GM19438 (cell line): ENCODE measurements around the gene KIF5C.
A peak's percentile ranks its signal among the peaks of the same experiment; 100 is the strongest.

Experiments
- ATAC-seq: cut with Tn5 transposase; IDR thresholded peaks from one replicate; pipeline ENCODE4 v1.9.1; 2021; ENCODE audit warnings: low read depth; ENCODE audit not compliant: unreplicated experiment

Gene KIF5C

DNA sequence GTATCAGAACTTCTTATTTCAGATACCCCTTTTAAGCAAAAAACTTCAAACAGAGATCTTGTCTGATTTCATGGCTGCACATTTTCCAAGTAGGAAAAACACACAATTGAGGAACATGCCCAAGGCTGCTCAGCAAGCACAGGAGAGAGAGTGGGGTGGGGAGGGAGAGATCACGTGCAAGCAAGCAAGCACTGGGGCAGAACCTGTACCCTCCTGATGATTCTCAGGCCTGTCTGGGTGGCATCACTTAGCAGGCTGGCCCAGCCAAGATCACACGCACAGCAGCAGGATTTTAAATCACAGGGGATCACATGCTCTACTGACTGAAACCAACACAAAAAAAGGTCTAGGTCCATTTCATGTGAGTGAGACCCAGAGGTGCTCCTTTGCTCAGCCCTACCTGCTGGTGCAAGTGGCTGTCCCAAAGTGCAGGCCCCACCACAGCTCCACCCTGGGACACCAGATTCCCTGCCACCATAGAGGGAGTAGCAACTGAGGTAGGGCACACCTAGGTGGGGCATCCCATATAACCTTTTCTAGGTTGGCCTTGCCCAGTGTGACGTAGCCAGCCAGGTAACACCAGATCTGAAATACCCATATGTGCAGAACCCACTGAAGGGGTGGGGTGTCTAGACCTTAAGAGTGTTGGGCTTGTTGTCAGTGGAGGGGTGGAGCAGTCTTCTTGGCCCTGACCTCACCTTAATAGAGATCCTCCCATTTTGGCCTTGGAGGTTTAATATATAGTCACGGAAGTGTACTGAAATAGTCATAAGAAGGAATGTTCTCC lies 161.7 kb downstream of the KIF5C start:
- no peak for ATAC-seq

DNA sequence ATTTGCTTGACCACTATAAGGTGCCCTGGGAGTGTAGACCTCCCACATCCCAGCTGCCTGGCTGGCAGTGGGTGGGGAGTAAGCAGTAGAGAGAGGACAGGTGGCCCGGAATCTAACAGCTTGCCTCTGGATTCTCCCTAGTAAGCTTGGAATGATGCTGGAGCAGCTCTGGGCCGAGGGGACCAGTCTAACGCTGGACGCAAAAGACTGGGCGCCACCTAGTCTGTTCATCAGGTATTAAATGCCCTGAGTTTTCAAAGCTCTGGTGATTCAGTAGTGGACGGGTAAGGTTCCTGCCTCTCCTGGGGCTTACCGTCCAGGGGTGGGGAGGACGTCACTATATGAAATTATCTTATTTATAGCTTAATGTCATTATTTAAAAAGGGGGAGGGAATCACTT lies 162.8 kb downstream of the KIF5C start:
- no peak for ATAC-seq

DNA sequence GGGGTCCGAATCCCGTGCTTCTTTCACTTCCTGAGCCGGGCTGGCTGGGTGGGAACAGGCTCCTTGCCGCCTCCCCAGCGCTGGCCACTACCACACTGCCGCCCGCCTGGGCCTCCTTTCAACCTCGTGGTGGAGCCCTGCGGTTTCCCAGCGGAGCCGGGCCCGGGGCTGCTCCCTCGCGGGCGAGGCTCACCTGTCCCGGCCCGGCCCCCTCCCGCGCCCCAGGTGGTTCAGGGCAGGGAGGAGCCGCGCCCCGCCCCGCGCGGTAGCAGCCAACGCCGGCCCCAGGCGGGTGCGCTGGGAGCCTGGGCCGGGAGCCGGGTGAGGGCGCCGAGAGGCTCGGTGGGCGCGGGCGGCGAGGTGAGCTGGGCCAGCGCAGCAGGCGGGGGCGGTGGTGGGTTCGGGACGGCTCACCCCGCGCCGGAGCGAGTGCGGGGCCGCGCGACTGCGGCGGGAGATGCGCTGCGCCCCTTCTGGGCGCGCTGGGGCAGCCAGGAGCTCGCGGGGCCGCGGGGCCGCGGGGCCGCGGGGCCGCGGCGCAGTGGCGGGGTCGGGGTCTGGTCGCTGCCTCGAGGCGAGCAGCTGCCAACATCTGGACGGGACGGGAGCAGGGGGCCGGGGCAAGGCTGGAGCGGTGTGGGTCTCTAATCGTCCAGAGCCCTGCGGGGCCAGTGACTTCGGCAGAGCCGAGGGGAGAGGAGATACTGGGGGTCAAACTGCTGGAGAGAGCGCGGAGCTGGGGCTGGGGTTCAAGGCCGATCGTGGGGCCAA lies 163.6 kb downstream of the KIF5C start, which contains the start of gene LYPD6B:
TSS of gene LYPD6B (plus strand) at position 258 of the 771 bp plus-strand sequence. CDS start 92,250 bp downstream, outside the sequence.
- ATAC-seq: peak; percentile 57

DNA sequence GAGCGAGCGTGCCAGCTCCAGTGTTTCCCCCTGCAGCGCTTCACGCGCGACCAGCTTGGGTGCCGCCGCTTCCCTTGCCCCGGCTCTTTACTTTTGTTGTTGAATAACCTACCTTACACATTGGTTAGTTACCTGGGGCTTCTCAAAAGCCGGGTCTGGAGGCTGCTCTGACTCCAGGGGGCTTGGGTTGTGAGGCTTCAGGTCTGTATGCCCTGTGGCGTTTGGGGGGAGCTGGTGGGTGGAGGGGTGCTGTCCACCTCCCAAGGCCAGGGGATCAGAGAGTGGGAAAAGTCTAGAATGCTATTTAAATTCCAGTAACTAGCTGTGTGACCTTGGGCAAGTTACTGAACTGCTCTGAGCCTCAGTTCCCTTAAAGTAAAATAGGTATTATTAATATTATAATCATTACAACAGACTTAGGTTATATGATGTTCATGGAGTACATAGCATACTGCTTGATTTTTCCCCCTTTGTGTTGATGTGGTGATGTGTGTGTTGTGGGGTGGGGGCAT lies 164.2 kb downstream of the KIF5C start:
- ATAC-seq: peak; percentile 2

DNA sequence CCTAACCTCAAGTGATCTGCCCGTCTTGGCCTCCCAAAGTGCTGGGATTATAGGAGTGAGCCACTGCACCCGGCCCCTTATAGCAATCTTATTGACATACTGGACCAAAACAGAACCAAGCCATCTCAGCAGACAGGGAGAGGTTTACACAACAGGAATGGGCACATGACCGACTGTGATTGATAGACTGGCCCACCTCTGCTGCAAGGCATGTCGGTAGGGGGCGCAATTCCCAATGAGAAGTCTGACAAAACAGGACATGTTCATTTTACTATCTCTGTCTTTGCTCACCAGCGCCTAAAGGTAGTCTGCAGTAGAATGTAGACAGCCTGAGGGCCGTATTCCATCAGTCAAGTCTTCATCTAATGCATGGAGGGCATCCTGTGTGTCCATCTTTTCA lies 165.4 kb downstream of the KIF5C start:
- ATAC-seq: no peak

DNA sequence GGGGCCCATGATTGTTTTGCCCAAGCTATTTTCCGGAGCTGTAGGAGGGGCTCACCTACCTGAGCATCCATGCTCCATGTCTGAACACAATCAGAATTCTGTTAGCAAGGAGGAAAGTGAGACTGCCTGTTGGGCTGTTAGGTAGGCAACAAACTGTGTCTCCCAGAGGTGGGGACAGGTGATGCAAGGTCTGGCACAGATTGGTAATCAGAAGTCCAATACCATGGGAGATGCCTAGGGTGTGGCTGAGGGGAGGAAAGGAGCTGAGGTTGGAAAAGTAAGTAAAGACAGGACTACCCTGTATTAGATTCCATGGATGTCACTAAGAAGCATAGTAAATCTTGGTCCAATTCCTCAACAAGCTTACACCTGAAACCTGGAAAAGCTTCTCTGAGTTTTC lies 166.5 kb downstream of the KIF5C start:
- ATAC-seq: no peak

DNA sequence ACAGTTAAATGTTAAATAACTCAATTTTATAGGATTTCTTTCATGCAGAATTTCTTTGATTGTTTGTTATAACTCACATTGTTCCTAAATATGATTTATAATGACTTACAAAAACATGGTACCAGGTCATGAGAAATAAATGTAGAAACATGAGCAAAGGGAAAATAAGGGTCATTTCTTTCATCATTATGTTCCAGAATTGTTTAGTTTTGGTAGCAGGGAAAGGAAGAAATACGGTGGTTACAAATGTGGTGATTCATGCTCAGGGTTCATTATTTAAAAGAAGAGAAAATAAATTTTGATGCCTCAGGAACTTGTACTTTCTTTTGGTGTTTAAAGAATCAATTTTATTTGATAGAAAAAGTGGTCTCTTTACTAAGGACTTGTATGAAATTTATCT lies 167.9 kb downstream of the KIF5C start:
- no peak for ATAC-seq

DNA sequence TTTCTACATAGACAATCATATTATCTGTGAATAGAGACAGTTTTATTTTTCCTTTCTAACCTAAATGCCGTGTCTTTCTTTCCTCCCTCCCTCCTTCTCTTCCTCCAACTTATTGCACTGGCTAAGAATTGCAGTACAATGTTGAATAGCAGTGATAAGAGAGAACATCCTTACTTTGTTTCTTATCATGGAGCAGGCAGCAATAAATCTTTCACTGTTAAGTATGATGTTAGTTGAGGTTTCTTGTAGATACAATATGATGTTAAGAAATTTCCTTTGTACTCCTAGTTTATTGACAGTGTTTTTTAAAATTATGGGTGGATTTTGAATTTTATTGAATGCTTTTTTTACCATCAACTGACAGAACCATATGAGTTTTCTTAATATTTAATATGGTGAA lies 169.5 kb downstream of the KIF5C start:
- no peak for ATAC-seq

DNA sequence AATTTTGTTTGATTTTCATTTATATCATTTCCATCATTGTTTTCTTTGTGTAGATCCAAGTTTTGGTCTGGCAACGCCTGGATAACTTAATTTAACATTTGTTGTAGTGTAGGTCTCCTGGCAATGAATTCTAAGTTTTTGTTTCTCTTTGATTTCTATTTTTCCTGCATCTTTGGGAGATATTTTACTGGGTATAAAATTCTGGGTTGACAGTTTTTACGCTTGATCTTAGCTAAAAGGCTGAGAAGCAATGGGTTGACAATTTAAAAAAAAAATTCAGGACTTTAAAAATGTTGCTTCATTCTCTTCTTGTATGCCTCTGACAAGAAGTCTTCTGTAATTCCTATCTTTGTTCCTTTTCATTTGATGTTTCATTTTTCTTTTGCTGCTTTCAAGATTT lies 172.1 kb downstream of the KIF5C start:
- ATAC-seq: no peak

DNA sequence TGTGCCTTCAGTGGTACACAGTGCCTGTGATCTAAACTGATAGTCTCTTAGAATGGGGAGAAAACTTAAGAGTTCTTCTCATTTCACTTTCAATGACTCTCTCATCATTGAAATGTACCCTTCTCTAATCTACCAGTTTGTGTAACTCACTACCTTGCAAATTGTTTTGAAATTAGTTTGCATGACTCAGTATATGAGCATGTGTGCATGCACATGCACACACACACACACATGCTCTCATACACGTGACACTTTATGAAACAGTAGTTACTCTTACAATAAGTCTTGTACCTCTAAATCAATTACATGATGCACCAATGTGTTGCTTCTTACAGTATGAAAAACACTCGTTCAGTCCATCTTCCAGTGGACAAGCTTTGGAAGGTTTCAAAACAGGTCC lies 174.1 kb downstream of the KIF5C start:
- no peak for ATAC-seq

DNA sequence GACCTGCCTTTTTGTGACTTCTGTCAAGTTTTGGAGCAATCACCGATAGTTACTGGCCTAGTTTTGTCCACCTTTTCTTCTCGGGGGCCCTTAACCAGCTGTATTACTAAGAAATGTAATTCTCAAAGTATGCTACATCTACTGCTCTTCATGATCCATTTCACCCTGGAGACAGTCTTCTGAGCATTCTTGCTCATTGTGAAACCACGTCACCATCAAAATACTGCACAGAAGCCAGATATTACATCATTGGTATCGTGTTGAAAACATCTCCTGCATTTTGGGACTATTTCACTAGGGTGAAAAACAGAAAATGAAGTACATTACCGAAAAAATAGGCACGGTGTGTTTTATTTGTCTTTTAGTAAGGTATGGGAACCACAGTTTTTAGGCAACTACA lies 175.2 kb downstream of the KIF5C start:
- peak; percentile 87 for ATAC-seq

DNA sequence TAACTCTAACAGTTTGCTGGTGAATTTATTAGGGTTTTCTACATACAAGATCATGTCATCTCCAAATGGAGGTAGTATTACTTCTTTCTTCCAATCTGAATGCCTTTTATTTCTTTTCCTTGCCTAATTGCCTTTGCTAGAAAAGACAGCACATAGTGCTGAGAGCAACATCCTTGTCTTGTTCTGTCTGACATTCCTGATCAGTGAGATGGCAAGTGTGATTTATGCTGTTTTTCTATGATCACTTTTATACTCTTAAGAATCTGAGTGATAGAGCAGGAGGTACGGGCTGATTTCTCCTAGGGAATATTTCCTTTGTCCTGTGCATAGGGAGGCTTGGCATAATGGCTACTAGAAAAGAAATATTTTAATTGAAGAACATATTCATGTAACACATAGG lies 180.7 kb downstream of the KIF5C start:
- no peak for ATAC-seq

DNA sequence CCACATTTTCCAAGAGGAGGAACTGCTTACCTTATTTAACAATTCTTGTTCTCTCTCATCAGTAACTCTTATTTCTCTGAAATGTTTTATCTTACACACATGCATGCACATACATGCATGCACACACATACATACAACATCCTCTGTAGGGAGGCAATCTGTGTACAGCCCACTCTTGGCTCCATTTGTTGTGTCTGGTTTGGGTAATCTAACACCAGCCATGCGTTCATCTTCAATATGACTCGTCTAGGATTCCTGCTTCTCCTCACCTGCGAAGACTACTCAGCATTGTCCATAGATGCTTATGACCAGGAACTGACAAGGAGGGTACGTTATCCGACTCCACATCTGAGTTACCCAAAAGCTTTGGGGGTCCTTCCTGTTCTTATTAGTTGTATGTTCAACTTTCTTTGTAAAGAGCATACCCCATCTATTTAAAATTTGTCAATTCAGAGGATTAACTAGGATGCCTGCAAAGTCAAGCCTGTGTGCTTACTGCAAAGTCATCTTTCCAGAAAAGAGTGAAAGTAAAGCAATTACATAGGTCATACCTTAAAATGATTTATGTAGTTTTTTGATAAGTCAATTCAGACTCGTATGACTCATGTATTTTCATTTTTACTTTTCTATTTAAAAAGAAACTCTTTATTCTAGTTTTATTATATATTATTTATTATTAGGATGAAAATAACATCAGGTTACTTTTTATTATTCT lies 181.7 kb downstream of the KIF5C start:
- ATAC-seq: no peak

DNA sequence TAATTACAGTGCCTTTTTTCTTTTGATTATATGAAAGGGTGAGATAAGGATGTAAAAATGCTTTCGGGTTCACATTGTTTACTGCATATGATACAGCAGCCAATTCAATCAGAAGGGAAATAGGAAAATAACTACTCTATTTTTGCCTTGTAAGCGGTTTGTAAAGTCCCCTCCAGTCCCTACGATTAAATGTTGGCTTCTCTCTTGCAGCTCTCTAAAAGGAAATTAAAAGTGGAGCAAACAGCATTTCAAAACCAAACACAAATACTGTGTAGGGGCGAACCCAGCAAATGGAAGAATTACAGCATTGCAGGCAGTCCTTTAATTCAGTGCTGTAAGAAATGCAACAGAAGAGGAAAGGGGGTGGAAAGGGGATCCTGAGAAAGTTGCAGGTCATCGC lies 182.4 kb downstream of the KIF5C start:
- no peak for ATAC-seq

DNA sequence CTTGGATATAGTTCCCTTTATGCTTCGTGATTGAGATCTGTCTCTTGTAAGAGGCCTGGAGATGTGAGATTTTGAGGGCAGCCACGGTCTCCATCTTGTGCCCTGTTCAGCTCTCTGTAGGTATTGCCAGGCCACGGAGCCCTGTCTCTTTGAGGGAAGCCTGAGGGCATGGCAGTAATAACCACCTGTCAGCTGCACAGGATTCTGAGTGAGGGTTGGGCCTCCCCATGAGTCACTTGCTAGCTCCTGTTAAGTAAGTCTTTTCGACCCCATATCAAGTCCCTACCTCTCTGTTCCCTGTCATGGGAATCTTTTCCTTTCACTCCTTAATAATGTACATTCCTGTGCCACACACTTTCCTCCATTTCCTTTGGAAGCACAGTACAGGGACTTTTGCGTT lies 183.9 kb downstream of the KIF5C start:
- ATAC-seq: no peak

DNA sequence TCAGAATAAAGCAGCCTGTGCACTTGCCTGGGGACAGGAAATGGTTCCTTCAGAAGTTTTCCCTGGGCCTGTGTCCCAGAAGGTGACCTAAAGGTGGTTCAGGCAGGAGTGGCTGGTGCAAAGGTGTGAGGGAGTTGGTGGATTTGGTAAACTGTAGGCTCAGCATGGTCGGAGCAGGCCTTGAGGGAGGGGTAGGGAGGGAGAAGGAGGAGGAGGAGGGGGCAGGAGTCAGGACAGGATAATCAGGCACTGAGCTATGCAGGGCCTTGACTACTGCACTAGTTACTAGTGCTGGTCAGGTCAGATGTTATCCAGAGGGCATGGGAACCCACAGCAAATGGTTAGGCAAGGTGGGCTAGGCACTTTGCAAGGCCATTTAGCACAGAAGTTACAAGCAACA lies 184.8 kb downstream of the KIF5C start:
- ATAC-seq: no peak

DNA sequence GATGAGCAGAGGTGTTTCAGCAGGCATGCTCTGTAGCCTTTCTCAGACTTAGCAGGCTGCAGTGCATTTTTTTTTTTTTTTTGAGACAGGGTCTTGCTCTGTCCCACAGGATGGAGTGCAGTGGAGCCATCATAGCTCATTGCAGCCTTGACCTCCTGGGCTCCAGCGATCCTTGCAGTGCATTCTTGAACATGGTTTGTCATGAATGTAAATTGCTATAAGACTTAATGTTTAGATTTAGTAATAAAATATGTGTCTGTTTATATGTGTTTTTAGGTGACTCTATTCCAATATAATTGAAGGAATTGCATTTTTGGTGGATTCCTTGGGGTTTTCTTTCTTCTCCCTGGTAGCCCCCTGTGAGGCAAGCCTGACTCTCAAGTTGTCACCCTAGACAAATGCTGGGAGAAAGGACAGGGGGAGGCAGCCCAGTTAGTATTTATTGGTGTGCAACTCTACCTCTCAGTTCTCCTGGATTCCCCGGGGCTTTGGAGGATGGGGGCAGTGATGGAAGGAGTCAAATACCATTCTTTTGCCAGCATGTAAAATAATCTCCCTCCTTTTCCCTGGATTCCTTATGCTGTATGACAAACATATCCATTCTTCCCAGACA lies 186.2 kb downstream of the KIF5C start:
- no peak for ATAC-seq

DNA sequence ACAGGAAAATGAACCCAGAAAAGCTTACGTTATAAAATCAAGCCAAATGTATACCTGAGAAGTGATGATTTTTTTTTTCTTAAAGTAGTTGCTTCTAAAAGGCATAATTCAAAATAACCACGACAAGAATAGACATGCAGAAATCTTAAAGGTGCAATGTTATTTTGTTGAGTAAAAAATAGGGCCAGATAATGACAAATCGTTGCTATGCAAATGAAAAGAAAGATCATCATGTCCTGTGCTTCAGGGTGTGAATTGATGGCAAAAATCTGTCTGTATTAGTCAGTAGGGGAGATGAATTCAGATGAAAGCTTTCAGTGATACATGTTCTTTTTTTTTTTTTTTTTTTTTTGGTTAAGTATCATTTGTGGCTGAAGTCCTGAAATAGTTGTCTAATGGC lies 187.5 kb downstream of the KIF5C start:
- no peak for ATAC-seq

DNA sequence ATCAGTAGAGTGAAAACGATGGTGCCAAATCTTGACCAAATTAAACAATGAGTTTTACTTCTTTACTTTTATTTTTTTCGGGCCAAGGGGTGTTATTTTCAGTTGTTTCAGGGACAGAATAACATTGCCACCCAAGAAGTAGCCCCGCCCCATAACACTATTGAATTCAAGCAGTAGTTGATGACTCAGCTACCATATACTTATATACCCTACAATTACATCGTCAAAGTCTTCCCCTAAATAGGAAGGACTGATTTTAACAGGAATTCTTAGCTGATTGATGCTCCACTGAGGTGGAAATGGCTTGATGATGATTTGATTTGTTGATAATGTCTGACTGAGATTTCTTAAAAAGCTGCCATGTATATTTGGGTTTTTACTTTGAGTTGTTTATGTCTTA lies 188.2 kb downstream of the KIF5C start:
- ATAC-seq: no peak

DNA sequence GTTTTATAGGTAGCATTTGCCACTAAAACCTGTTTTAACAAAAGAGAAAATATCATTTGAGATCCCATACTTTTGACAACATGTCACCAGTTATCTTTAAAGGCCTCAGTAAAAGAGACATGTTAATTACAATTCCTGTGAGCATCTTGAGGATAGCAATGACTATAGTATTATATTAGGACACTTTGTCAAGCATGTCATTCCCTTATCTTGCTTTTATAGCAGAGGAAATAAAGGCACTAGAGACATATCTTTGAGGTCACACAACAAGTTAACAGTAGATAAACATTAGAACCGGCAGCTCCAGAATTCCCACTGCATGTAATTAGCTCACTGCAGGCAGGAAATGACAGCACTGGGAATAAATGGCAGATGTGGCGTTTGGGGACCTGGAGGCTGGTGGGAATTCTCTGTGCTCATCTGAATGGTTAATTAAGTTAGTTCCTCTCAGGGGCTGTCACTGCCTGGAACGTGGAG lies 189.4 kb downstream of the KIF5C start:
- no peak for ATAC-seq
